HG03066 (cell line): ENCODE results near the gene JAZF1.
"Not testable (repeated sequence)": the region's sequence is repeated elsewhere in the genome, so short reads cannot be mapped to it uniquely, and the experiment has no call there.

Experiments used
- ATAC-seq: cut with Tn5 transposase; IDR thresholded peaks from one replicate; pipeline ENCODE4 v1.9.1; 2021; ENCODE audit warnings: low read depth; ENCODE audit not compliant: unreplicated experiment

JAZF1 gene

DNA sequence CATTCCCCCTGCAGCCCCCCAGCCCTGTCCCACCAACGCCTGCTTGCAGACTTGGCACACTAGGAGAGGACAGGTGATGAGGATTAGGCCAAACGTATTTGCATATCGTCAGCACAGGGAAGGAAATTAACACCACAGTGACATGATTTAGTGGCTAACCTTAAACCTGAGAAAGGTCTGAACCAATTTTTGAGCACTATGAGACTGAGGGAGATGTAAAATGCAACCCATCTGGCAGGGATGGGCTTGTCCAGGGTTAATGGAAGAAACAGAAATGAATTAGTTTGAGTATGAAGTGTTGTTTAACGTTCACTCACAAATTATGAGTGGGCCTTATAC is 257.0 kb downstream of the JAZF1 start:
- ATAC-seq, result no peak

DNA sequence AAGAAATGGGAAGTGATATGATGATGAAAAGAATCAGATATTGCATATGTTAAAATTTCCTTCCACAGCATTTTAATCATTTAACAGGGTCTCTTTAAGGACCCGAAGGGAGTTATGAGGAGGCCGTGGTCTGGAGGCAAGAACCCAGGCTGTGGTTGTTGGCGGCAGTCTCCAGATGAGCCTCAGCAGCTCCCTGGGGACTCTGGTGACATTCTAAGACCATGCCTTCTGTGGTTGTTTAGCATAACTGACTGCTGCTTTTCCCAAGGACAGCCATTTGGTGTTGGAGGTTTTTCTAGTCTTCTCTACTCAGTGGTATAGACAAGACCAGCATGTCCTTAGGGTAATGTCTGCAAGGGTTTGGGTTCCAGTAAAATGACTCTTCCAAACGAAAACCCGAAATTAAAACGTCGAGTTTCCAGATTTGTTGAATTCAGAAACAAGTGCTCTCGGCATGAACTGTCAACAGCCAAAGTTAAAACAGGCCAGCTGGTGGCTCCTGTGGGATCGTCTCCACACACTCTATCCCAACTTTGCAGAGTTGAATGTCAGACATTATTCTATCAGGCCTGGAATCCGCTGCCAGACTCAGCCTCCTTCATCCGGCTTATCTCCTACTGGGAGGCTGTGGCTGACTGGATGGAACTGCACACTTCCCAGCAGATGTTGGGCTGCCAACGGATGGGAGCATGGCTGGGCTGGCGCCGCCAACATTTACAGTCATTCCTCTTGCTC is 257.5 kb downstream of the JAZF1 start:
- peak; percentile 59 for ATAC-seq

DNA sequence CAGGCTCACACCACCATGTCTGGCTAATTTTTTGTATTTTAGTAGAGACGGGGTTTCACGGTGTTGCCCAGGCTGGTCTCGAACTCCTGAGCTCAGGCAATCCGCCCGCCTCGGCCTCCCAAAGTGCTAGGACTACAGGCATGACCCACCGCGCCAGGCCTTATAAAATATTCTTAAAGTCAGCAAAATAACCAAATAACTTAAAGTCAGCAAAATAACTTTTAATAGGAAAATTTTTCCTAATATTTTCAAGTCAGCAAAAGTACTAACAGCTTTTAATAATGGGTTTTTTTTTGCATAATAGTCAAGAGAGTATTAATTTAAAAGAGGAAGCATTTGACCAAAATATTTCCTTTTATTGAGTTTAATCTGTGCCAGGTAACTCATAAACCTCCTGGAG is 258.2 kb downstream of the JAZF1 start:
- not testable (repeated sequence) for ATAC-seq

DNA sequence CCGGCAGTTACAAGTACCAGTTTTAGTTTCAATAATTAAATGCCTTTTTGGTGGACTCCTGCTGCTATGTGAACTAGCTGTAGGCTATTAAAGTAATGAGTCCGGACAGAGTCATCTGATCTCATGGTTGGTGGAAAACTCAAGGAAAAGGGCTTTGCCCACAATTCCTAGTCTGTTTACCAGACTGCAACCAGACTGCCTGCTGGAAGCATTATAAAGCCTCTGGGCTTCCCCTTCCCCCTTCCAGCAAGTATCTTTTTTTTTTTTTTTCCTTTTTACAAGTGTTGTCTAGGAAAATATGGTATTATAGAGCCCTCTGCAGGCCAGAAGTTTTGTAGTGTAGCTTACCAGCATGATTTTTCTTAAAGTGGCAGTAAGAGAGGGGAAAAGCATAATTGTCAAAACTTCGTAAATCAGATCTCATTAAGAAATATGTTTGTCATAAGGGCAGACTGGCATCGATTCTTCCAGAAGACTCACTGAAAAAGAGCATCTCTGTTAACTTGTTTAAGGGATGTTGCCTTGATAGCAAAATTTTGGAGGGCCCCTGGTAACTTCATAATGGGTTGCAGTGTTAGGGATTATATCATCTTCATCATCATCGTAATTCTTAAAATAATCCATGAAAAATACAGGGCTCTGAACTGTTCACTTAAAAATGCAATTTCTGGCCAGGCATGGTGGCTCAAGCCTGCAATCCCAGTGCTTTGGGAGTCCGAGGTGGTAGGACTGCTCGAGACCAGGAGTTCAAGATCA is 259.3 kb downstream of the JAZF1 start:
- no peak for ATAC-seq

DNA sequence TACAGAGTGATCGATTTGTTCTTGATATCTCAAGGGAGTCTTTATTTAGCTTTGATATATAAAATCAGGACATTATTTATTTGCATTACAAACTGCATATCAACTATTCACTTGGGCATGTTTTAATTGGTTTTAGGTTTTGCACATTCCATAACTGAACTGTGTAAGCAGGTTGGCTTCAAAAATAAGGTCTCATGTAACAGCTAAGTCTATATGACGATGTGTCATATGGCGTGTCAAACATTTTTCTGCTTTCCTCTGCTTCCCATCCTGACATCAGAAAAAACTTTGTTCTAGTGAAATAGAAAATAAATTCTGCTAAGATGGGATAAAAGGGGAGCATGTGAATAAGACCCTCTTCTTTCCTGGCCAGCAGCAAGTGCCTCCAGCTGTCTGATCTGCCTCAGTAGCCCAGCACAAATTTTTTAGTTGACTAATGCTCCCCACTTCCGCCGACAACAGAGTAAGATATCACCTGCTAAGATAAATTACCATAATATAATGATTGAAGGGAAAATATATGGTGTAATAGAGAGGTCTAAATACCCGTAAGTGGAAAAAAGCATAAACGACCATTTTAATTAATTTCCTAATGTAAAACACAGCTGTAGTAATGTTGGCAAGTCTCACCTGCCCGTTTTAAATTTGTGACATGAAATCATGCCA is 260.2 kb downstream of the JAZF1 start:
- no peak for ATAC-seq

DNA sequence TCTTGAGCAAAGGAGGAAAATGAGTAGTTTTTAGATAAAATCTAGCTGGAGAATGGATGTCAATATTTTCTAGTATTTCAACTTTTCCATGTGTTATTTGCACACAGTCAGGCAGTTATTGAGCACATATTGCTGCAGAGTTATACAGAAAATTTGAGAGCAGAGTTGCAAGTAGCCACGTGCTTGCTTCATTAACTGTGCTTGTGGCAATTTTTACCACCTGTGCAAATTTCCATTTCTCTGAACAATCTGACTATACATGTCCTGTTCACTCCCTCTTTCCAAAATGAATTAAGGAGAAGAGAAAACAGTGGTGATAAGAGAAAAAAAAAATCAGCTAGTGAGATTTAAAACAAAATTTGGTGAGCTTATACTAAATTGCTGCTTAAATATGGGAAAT is 262.1 kb downstream of the JAZF1 start:
- ATAC-seq, result no peak

DNA sequence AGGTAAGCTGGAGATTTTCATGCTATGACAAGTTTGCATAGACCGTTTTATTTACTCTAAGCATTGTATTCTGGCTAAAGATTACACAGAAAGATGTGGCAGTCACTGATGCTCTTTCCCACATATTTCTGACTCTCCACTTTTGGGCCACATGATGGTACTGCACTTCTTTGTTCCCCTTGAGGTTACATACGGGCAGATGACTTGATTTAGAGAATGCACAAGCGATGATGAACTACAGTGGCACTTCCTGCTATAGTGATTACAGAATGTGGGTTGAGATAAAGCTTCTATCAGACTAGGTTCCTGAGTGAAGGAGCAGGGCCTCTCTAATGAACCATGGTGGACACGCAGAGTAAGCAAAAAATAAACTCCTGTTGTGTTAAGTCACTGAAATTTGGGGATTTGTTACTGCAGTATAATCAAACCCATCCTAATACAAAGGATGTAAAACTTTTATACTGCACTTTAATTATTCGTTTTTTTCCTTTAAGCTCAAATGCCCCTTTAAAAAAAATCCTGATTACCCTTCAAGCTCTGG is 262.8 kb downstream of the JAZF1 start:
- ATAC-seq, result no peak

DNA sequence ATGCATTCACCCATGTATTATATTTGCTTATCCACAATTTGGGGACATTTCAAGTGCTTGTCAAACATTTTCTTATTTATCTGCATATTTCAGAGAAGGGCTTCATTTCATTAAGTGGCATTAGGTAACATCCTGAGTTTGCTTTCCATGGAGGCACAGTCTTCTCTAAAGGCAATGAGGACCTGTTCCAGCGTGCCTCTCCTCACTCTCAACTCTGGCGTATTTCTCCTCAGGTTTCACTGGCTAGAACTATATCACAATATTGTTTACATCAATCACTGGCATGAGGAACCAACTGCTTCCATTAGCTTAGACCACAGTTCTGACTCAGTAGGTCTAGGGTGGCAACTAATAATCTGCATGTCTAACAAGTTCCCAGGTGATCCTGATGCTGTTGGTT is 263.5 kb downstream of the JAZF1 start:
- ATAC-seq, result no peak

DNA sequence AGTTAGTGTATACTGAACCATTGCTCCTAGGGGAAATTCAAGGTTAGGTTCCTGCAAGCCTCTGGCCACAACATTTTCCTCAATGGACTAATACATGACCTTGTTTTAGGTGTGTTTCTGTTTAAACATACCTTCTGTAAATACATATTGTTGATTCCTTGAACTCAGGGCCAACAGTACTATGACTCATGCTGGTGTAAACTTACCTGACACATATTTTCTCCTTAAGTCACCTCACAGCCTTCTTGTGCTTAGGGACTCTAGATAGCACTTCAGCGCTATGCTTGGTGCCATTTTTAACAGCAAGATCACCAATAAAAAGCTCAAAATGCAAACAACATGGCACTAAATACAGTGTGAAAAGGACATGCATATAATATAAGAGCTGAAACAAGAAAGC is 264.2 kb downstream of the JAZF1 start:
- ATAC-seq, result no peak

DNA sequence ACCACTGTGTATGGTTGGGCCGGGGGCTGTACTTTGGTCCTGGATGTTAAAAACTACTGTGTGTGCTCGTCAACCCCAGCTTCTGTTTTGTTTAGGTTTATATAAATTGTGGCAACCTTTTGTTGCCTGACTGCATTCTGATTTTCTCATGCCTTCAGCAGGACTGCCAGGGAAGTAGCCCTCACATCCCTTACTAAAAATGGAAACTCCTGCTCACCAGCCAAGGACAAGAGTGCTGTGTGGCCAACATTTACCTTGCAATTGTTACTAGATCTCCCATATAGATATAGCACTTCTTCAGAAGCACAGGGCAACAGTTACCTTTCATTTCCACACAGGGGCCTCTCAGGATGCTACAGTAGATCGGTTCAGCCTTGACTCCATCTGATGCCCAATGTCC is 266.2 kb downstream of the JAZF1 start:
- ATAC-seq, result no peak

DNA sequence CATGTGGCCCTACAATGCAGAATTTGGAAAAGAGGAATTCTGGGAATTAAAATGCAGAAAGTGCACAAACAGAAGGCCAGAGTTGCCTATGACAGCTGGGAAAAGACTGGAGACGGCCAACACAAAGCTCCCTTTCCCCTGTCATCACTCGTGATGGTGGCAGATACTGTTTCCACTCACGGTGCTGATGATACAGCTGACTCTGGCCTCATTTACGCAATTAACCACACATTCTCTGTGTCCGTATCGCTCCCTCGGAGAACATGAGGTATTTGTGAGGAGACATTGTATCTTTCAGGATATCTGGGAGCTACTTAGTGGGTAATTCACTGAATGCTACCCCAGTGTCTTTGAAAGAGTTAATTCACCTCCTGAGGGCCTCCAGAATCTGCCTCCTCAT is 267.8 kb downstream of the JAZF1 start:
- no peak for ATAC-seq

DNA sequence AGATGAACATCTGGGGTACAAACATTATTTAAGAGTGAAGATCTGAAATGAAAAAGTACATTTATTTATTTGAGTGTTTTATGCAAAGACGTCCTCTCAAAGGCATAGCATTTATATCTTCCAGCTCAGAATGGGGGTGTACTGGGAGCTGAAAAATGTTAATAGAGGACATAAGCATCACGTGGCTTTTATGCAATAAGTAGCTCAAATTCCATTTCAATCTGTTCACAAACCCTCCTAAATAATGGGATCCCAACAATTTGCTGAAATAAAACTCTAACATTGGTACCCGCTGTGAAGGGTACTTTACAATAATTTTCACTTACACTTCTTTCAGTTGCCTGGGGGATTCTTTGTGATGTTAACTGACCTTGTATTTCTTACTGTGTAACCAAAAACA is 268.7 kb downstream of the JAZF1 start:
- ATAC-seq, result no peak

DNA sequence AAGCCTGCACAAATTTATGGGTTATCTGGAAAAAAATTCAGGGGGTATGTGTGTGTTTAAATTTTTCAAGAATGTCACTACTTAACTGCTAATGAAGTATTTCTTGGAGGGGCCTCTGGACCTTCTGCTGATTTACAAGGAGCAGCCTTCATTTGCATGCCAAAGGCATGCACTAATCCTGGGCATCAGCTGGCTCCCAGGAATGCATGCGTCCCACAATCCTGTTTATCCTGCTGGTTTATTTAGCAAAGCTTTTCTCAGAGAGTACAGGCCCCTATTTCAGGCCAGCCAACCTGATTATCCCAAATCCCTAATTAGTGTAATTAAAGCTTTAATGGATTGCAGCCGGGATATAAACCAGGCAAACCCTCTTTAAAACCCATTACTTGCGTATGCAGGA is 270.3 kb downstream of the JAZF1 start:
- ATAC-seq, result no peak

DNA sequence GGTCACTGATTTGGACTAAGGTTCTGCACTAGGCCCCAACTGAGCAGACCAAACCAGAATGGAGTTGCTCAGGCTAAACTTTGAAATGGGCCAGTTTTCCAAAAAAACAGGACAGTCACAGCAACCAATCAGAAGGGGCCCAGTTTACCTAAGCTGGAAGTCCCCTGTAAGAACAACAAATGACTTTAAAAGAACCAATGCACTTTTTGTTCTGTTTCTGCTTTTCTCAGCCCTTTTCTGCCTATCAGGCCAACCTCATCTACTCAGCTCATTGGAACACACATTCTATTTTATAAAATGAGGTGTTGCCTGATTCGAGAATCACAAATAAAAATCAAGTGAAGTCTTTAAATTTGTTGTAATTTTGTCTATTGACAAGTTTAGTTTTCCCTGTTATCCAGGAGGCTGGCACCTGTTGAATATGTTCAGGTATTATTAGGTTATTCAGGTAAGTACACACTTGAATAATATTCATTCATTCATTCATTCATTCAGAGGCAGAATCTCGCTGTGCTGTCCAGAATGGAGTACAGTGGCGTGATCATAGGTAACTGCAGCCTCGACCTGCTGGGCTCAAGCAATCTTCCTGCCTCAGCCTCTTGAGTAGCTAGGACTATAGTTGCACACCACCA is 271.9 kb downstream of the JAZF1 start:
- no peak for ATAC-seq

DNA sequence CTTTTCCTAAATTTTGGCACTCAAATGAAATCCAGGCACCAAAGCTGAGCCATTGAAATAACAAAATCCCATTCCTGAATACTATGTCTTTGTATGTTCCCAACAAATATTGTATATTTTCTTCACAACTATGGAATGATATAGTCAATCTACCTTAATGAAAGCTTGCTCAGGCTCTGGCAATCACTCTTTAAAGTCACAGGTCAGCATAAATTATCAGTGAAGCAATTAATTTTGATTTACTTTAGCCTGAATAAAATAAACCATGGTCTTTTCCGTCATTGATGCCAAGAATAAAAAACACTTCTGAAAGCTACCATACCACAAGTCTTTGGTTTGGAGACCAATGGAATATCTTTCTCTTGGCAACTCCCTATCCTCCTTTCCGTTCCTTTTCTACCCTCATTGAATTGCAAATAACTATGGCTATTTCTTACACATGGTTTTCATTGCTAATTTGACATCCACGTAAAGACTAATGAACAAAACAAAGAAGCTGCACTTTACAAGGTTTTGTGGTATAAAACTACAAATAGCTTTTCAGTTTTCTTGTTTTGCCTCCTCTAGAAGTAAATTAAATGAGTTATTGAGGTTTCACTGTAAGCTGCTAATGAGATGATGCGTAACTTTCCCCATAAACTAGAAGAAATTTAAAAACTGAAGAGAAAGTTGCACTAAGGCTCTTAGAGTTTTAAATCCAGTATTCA is 274.1 kb downstream of the JAZF1 start:
- ATAC-seq, result no peak

DNA sequence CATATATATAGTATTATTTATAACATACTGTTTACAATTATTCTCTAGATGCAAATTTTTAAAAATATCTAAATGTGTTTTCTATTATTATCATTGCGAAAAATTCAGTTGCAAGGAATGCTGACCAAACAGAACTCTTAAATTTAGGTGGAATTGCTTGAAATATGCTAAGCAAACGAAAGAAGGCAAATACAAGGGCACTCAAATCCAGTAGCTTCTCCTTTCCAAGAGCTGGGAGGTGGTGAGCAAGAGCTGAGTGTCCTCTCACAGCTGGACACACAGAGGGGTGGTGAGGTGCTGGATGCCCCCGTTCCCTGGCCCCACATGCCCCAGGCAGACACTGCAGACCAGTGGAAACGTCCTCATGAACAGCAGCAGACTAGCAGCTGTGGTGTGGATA is 274.6 kb downstream of the JAZF1 start:
- no peak for ATAC-seq

DNA sequence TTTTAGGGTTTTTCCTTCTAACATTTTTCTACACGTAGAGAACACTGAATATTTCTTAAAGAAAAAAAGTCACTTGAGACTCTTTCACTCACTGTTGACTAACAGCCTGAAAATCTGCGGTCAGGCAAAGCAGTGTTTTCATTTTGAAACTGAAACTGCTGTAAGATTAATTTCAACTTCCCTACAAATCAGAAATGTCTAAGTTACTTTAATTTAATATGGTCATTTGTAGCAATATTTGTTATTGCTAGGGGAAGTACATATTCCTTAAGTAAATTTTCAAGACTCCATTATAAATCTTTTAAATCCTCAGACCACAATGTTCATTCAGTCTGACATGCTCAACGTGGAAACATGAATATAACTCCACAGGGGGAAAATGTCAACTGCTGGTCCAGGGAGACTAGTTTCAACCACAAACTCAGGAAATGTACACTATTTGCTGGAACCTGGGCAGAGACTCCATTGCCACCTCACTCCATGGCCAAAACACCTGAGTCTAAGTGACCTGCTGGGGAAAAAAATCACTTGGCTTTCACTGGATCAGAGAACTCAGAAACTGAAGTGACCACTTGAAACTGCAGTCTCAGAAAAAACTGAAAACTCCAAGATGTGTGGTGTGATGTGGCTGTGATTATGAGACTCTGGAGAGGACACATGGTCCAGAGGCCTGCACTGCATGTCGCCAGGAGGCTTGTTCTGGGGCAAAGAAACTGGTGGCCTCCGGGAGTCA is 279.4 kb downstream of the JAZF1 start:
- ATAC-seq, result peak; percentile 83

DNA sequence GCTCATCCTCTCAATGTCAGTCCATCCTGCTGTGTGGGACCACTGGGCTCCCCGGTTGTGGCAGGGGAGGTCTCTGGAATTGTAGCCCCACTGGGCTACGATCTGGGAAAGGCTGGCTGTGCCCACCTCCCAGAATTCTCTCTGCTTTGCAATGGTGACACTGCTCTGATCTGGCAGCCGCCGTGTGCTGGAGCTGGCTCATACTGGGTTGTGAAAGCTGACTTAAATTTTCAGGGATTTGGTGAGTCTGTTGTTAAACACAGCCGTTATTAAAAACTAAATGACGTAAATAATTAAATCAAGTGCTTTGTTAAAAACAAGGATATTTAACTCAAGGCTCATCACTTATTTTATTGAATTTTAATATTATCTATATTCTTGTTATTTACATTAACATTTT is 280.6 kb downstream of the JAZF1 start:
- ATAC-seq, result no peak

DNA sequence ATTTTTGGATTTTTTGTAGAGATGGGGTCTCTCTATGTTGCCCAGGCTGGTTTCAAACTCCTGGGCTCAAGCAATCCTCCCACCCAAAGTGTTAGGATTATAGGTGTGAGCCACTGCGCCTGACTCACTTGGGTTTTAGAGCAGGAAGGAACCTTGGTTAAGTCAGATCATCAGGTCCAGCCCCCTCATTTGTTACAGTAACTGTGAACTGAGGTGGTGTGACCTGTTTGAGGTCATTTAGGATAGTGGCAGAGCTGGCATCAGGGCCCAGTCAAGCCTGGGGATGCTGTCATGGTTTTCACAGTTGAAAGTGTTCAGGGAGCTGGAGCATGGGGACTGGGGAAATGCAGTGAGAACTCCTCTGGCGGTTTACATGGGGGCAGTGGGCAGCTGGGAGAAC is 281.0 kb downstream of the JAZF1 start:
- no peak for ATAC-seq

DNA sequence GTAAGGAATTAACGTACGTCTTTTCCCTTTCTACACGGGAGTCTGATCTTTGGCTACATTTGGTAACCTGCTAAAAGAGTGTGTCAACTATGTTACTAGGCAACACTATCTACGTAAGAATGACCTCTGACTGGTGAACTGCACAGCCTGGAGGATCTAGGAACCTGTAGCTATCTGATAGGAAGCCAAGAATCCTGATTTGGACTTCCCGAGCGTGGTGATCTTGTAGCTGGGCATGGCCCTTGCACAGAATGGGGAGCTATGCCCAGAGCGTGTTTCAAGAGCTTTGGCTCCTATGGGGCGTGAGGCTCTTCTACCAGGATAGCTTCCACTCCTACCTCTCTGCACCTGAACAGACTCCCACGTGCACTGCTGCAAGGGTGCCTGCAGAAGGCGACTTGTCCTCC is 283.2 kb downstream of the JAZF1 start:
- no peak for ATAC-seq
